A673 (cell line): ENCODE results near the gene C9orf50. TPM values are rescaled to one million over a fixed set of nuclear protein-coding genes. Genes with fewer than 3 reads are reported as not detected.

Source experiments
- BruUV-seq: library from RNA; stranded (reverse); fragments of 400-500 nt; replicated peaks from 2 replicates; lab custom pipeline; 2021; lab: Mats Ljungman, UMichigan
- CTCF ChIA-PET: fragments of 300-600 bp; sonication (Branson Sonifier 250); formaldehyde crosslinking; loops from one replicate; lab custom pipeline; 2022; ENCODE audit warnings: antibody characterized with exemption; lab: Charles Lee
- POLR2A ChIA-PET: fragments of 300-600 bp; sonication (Branson Sonifier 250); formaldehyde crosslinking; loops from one replicate; lab custom pipeline; 2022; ENCODE audit warnings: antibody characterized with exemption; ENCODE audit not compliant: low non-redundant PET; lab: Charles Lee
- DNase-seq: peaks from one replicate; pipeline ENCODE4 v3.0.0-alpha.2; 2015; ENCODE audit warnings: low spot score
- H3K27ac ChIP-seq: fragments of 200-600 bp; sonication (generic); 2 replicates; pipeline ENCODE4 v1.5.1; 2016; ENCODE audit warnings: mixed run types, low read depth, mild to moderate bottlenecking, mixed read lengths, antibody characterized with exemption, low read length; ENCODE audit not compliant: poor library complexity, severe bottlenecking
- H3K27me3 ChIP-seq: fragments of 200-600 bp; sonication (generic); replicated peaks from 2 replicates; pipeline ENCODE4 v1.6.1; 2017; ENCODE audit warnings: mixed run types, low read depth, mild to moderate bottlenecking, mixed read lengths, antibody characterized with exemption, low read length; ENCODE audit not compliant: insufficient read depth, poor library complexity
- H3K36me3 ChIP-seq: fragments of 200-600 bp; sonication (generic); 2 replicates; pipeline ENCODE4 v1.6.1; 2016; ENCODE audit warnings: mixed run types, mild to moderate bottlenecking, mixed read lengths, antibody characterized with exemption, low read length; ENCODE audit not compliant: insufficient read depth, poor library complexity, severe bottlenecking
- H3K4me1 ChIP-seq: fragments of 200-600 bp; sonication (generic); 2 replicates; pipeline ENCODE4 v1.6.1; 2017; ENCODE audit warnings: mixed run types, mild to moderate bottlenecking, mixed read lengths, antibody characterized with exemption, low read length; ENCODE audit not compliant: insufficient read depth, poor library complexity, severe bottlenecking
- H3K4me3 ChIP-seq: fragments of 200-600 bp; sonication (generic); 2 replicates; pipeline ENCODE4 v1.5.1; 2016; ENCODE audit warnings: low read depth, mixed run types, mild to moderate bottlenecking, mixed read lengths, low read length; ENCODE audit not compliant: poor library complexity, severe bottlenecking
- H3K9me3 ChIP-seq: fragments of 200-600 bp; sonication (generic); 2 replicates; pipeline ENCODE4 v1.6.1; 2016; ENCODE audit warnings: mixed run types, low read depth, mild to moderate bottlenecking, mixed read lengths, antibody characterized with exemption, low read length; ENCODE audit not compliant: poor library complexity, severe bottlenecking
- CTCF ChIP-seq: fragments of 300-800, 200-600 bp; sonication (generic); conservative IDR thresholded peaks from 2 replicates; pipeline ENCODE4 v1.5.1; 2017; ENCODE audit warnings: low read depth, mild to moderate bottlenecking, antibody characterized with exemption, low read length, moderate library complexity, mixed read lengths
- EZH2 ChIP-seq: fragments of 200-600 bp; sonication (generic); IDR thresholded peaks from 2 replicates; pipeline ENCODE4 v1.6.1; 2017; ENCODE audit warnings: borderline replicate concordance, low read depth, mild to moderate bottlenecking, mixed read lengths, antibody characterized with exemption, low read length; ENCODE audit not compliant: poor library complexity, severe bottlenecking
- intact Hi-C: fragments of 100-400 bp; cut with micrococcal nuclease; formaldehyde crosslinking; loops from one replicate; pipeline ENCODE4 v1.10.0; 2022; ENCODE audit not compliant: unreplicated experiment
- total RNA-seq: library from RNA; stranded (reverse); gene quantifications from 2 replicates; pipeline ENCODE4 v1.2.3, GENCODE V29; 2021

The C9orf50 gene
- total RNA-seq, 1 experiment from 2014 or later: not detected

GRCh38 chr9:129575818-129576217 is 45.1 kb downstream of the C9orf50 start:
- Histone ChIP-seq H3K36me3 (no peaks in the 10 kb centered on the region), H3K27ac (no peak overlapping the region), H3K4me3 (no peak overlapping the region), H3K4me1 (peaks cover 5% of the 10 kb centered on the region), H3K27me3 (no peaks in the 10 kb centered on the region), H3K9me3 (no peaks in the 10 kb centered on the region)
- CTCF ChIA-PET: no interaction called here
- POLR2A ChIA-PET: no interaction called here
- no peak for TF ChIP-seq CTCF
- intact Hi-C loops: no loop called here
- no peak for DNase-seq
- BruUV-seq: no TSS peak

- BruUV-seq: no TSS peak
- H3K36me3 ChIP-seq: no peaks in the 10 kb centered on the region
- H3K27me3 ChIP-seq: no peaks in the 10 kb centered on the region
- no peak for DNase-seq
- no peak overlapping the region for H3K4me3 ChIP-seq
- TF ChIP-seq CTCF: no peak
- no peak for TF ChIP-seq EZH2
- intact Hi-C loops: no loop called here
- CTCF ChIA-PET: interaction anchor here (0.7 kb wide), 1 partner anchor 38 kb away, joined by 3 read pairs; no protein-coding TSS in a partner anchor
- peaks cover 13% of the 10 kb centered on the region for H3K4me1 ChIP-seq
- H3K9me3 ChIP-seq: no peaks in the 10 kb centered on the region
- POLR2A ChIA-PET: no interaction called here
- no peak overlapping the region for H3K27ac ChIP-seq
Observed at GRCh38 chr9:129574911-129575585, 45.9 kb downstream of the C9orf50 start.

DNA sequence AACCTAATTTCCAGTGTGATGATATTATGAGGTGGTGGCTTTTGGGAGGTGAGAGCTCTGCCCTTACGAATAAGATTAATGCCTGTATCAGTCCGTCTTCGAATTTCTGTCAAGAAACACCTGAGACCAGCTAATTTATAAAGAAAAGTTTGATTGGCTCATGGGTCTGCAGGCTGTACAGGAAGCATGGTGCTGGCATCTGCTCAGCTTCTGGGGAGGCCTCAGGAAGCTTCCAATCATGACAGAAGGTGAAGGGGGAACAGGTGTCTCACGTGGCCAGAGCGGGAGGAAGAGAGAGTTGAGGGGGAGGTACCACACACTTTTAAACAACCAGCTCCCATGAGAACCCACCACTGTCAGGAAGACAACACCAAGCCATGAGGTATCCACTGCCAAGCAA is 46.9 kb downstream of the C9orf50 start:
- ChIA-PET POLR2A (no interaction called here), CTCF (interaction anchor here (0.7 kb wide), 1 partner anchor 39 kb away, joined by 3 read pairs; no protein-coding TSS in a partner anchor)
- no peak for TF ChIP-seq CTCF
- TF ChIP-seq EZH2: no peak
- DNase-seq: no peak
- H3K36me3 ChIP-seq: no peaks in the 10 kb centered on the region
- H3K27me3 ChIP-seq: no peaks in the 10 kb centered on the region
- H3K4me1 ChIP-seq: peaks cover 24% of the 10 kb centered on the region
- H3K4me3 ChIP-seq: no peak overlapping the region
- H3K9me3 ChIP-seq: no peaks in the 10 kb centered on the region
- no peak overlapping the region for H3K27ac ChIP-seq
- no TSS peak for BruUV-seq
- intact Hi-C loops: no loop called here
